Mucosa of gallbladder (tissue), 1 donor: ENCODE measurements around the gene FOSL1. TPM values are rescaled to one million over a fixed set of nuclear protein-coding genes. Genes with fewer than 3 reads are reported as not detected.
"Not testable (repeated sequence)": the region's sequence is repeated elsewhere in the genome, so short reads cannot be mapped to it uniquely, and the experiment has no call there.

ENCODE experiments used
- DNase-seq: peaks from one replicate; pipeline ENCODE4 v3.0.0-alpha.2; 2020; ENCODE audit warnings: low spot score
- total RNA-seq: library from RNA; stranded (reverse); gene quantifications from one replicate; pipeline ENCODE4 v1.2.1, GENCODE V29; 2021
- donor health status: DM: no; HTN: no; CAD: no.

Gene FOSL1
- total RNA-seq, 1 donor from 2014 or later, result 1.2 TPM

GRCh38 chr11:65852508-65853245 is 47.5 kb downstream of the FOSL1 start:
- DNase-seq, result no peak

GRCh38 chr11:65851811-65852507 is 48.2 kb downstream of the FOSL1 start:
- no peak for DNase-seq

GRCh38 chr11:65851083-65851579 is 49.1 kb downstream of the FOSL1 start:
- DNase-seq, result no peak

- DNase-seq, result no peak
Observed at GRCh38 chr11:65850217-65851082, 49.7 kb downstream of the FOSL1 start.

- no peak for DNase-seq
Observed at GRCh38 chr11:65849771-65850216, 50.4 kb downstream of the FOSL1 start.

GRCh38 chr11:65849366-65849765 is 50.8 kb downstream of the FOSL1 start:
- DNase-seq, result no peak

GRCh38 chr11:65848693-65849092 is 51.5 kb downstream of the FOSL1 start:
- not testable (repeated sequence) for DNase-seq

- DNase-seq, result no peak
Observed at GRCh38 chr11:65847746-65848145, 52.4 kb downstream of the FOSL1 start.

GRCh38 chr11:65844231-65844872 is 55.8 kb downstream of the FOSL1 start:
- no peak for DNase-seq

GRCh38 chr11:65843811-65844210 is 56.4 kb downstream of the FOSL1 start:
- no peak for DNase-seq

GRCh38 chr11:65842144-65842543 is 58.0 kb downstream of the FOSL1 start:
- no peak for DNase-seq

Other genes with a start within 250 kb of the FOSL1 start
- 84.2 TPM for gene RELA, start 237.5 kb downstream of the FOSL1 start, total RNA-seq
- gene KAT5, start 188.1 kb downstream of the FOSL1 start, total RNA-seq, result 74.7 TPM
- gene RNASEH2C, start 179.6 kb downstream of the FOSL1 start, total RNA-seq, result 99.2 TPM
- gene AP5B1, start 119.4 kb downstream of the FOSL1 start, total RNA-seq, result 22.2 TPM
- gene OVOL1, start 113.3 kb downstream of the FOSL1 start, total RNA-seq, result 3.5 TPM
- 1.4 TPM for gene SNX32, start 66.4 kb downstream of the FOSL1 start, total RNA-seq
- gene CFL1, start 42.2 kb downstream of the FOSL1 start, total RNA-seq, result 692 TPM
- gene MUS81, start 40.0 kb downstream of the FOSL1 start, total RNA-seq, result 63.1 TPM
- gene EFEMP2, start 27.6 kb downstream of the FOSL1 start, total RNA-seq, result 86.5 TPM
- gene CTSW, start 20.6 kb downstream of the FOSL1 start, total RNA-seq, result 2.7 TPM
- 55.1 TPM for gene FIBP, start 11.9 kb downstream of the FOSL1 start, total RNA-seq
- 28.3 TPM for gene CCDC85B, start 9.7 kb downstream of the FOSL1 start, total RNA-seq
- gene C11orf68, start 18.7 kb upstream of the FOSL1 start, total RNA-seq, result 44.8 TPM
- gene DRAP1, start 19.0 kb upstream of the FOSL1 start, total RNA-seq, result 90.1 TPM
- gene TSGA10IP, start 45.1 kb upstream of the FOSL1 start, total RNA-seq, result not detected
- 41.0 TPM for gene SART1, start 61.3 kb upstream of the FOSL1 start, total RNA-seq
- gene EIF1AD, start 101.8 kb upstream of the FOSL1 start, total RNA-seq, result 29.2 TPM
- gene BANF1, start 102.1 kb upstream of the FOSL1 start, total RNA-seq, result 165 TPM
- gene CST6, start 111.6 kb upstream of the FOSL1 start, total RNA-seq, result 1.0 TPM
- gene CATSPER1, start 126.1 kb upstream of the FOSL1 start, total RNA-seq, result 0.92 TPM
- 0.78 TPM for gene GAL3ST3, start 148.8 kb upstream of the FOSL1 start, total RNA-seq
- 161 TPM for gene SF3B2, start 152.0 kb upstream of the FOSL1 start, total RNA-seq
- gene PACS1, start 169.9 kb upstream of the FOSL1 start, total RNA-seq, result 68.0 TPM